SK-N-SH (cell line): ENCODE results near the gene ARHGEF11. TPM values are rescaled to one million over a fixed set of nuclear protein-coding genes. Genes with fewer than 3 reads are reported as not detected.

Experiments
- CTCF ChIA-PET: fragments of 300-600, 350-600 bp; formaldehyde crosslinking; extraction: SDS; loops from one replicate; lab custom pipeline; 2021; lab: Yijun Ruan, JAX
- POLR2A ChIA-PET: fragments of 350-600 bp; sonication (Branson Sonifier 250); formaldehyde crosslinking; extraction: SDS; loops from one replicate; lab custom pipeline; 2020; ENCODE audit warnings: antibody characterized with exemption, inconsistent platforms; lab: Yijun Ruan, JAX
- DNase-seq: peaks from one replicate; pipeline ENCODE4 v3.0.0; 2012
- H2AFZ ChIP-seq: fragments of 200-600 bp; sonication (generic); 2 replicates; pipeline ENCODE4 v1.8.1; 2016; ENCODE audit warnings: antibody characterized with exemption, mild to moderate bottlenecking, low read depth
- H3F3A ChIP-seq: fragments of 200-600 bp; sonication (generic); replicated peaks from 2 replicates; pipeline ENCODE3; 2016; ENCODE audit warnings: antibody characterized with exemption, mild to moderate bottlenecking; ENCODE audit not compliant: insufficient read depth
- H3K27ac ChIP-seq, 2 experiments: fragments of 200-500 bp in 1 of 2; fragments of 200-600 bp in 1 of 2; sonication (Bioruptor generic) in 1 of 2; sonication (generic), shearing (Covaris generic) in 1 of 2; 2 replicates each; pipeline versions ENCODE4 v1.5.1 to v1.6.1; 2014 to 2016; ENCODE audit warnings: low read depth in 2 of 2, inconsistent platforms in 1 of 2, low read length in 1 of 2, mild to moderate bottlenecking in 1 of 2, mixed read lengths in 1 of 2
- H3K27me3 ChIP-seq: fragments of 200-600 bp; sonication (generic), shearing (Covaris generic); 2 replicates; pipeline ENCODE4 v1.6.1; 2016; ENCODE audit warnings: mixed run types; ENCODE audit not compliant: insufficient read depth
- H3K36me3 ChIP-seq, 2 experiments: fragments of 200-500 bp in 1 of 2; fragments of 200-600 bp in 1 of 2; sonication (Bioruptor generic) in 1 of 2; sonication (generic) in 1 of 2; replicated peaks in 1 of 2; 2 replicates each; pipeline versions ENCODE3 to v1.5.1; 2014 to 2016; ENCODE audit warnings: low read length in 1 of 2, mild to moderate bottlenecking in 1 of 2; ENCODE audit not compliant: insufficient read depth in 2 of 2, control insufficient read depth in 1 of 2
- H3K4me1 ChIP-seq, 2 experiments: fragments of 200-500 bp in 1 of 2; fragments of 200-600 bp in 1 of 2; sonication (Bioruptor generic) in 1 of 2; sonication (generic), shearing (Covaris generic) in 1 of 2; 2 replicates each; pipeline versions ENCODE4 v1.5.1 to v1.6.1; 2014 to 2016; ENCODE audit warnings: low read depth in 1 of 2, low read length in 1 of 2, mixed run types in 1 of 2; ENCODE audit not compliant: insufficient read depth in 2 of 2, control insufficient read depth in 1 of 2
- H3K4me2 ChIP-seq: fragments of 200-600 bp; sonication (generic), shearing (Covaris generic); 2 replicates; pipeline ENCODE4 v1.6.1; 2017; ENCODE audit warnings: mixed run types
- H3K4me3 ChIP-seq, 2 experiments: fragments of 200-500 bp in 1 of 2; fragments of 200-600 bp in 1 of 2; sonication (Bioruptor generic) in 1 of 2; sonication (generic), shearing (Covaris generic) in 1 of 2; 2 replicates each; pipeline versions ENCODE4 v1.5.1 to v1.8.1; 2014 to 2016; ENCODE audit warnings: low read depth in 2 of 2, inconsistent platforms in 1 of 2, low read length in 1 of 2, mild to moderate bottlenecking in 1 of 2, mixed read lengths in 1 of 2, moderate library complexity in 1 of 2
- H3K79me2 ChIP-seq: fragments of 200-600 bp; sonication (generic); 2 replicates; pipeline ENCODE4 v1.8.1; 2017; ENCODE audit warnings: mild to moderate bottlenecking; ENCODE audit not compliant: insufficient read depth
- H3K9ac ChIP-seq: fragments of 200-600 bp; sonication (generic); 2 replicates; pipeline ENCODE4 v1.6.1; 2017; ENCODE audit warnings: mixed run types
- H3K9me2 ChIP-seq: fragments of 200-600 bp; sonication (generic); 2 replicates; pipeline ENCODE4 v1.6.1; 2017; ENCODE audit warnings: mixed run types
- H3K9me3 ChIP-seq: fragments of 200-600 bp; sonication (generic); 2 replicates; pipeline ENCODE4 v1.6.1; 2017; ENCODE audit warnings: mixed run types, mild to moderate bottlenecking, moderate library complexity
- H4K20me1 ChIP-seq: fragments of 200-600 bp; sonication (generic); 2 replicates; pipeline ENCODE4 v1.6.1; 2017; ENCODE audit warnings: mild to moderate bottlenecking, mixed run types; ENCODE audit not compliant: insufficient read depth
- CHD2 ChIP-seq: fragments of 150-350 bp; IDR thresholded peaks from 2 replicates; pipeline ENCODE4 v1.6.1; 2018; ENCODE audit warnings: low read length; ENCODE audit not compliant: partially characterized antibody
- CTCF ChIP-seq: fragments of 200-600 bp; sonication (generic); IDR thresholded peaks from 2 replicates; pipeline ENCODE4 v1.6.1; 2017; ENCODE audit warnings: antibody characterized with exemption, mild to moderate bottlenecking, moderate library complexity
- ELF1 ChIP-seq: IDR thresholded peaks from 2 replicates; pipeline ENCODE4 v1.4.0; 2012
- EP300 ChIP-seq, 2 experiments: IDR thresholded peaks; 2 replicates each; pipeline versions ENCODE4 v1.4.0 to v1.6.1; 2012; ENCODE audit warnings: borderline replicate concordance in 1 of 2, low read depth in 1 of 2, low read length in 1 of 2
- FOSL2 ChIP-seq: IDR thresholded peaks from 2 replicates; pipeline ENCODE4 v1.4.0; 2012; ENCODE audit warnings: low read depth, mild to moderate bottlenecking, moderate library complexity, borderline replicate concordance
- FOXJ3 ChIP-seq: sonication (generic); formaldehyde crosslinking; IDR thresholded peaks from 2 replicates; pipeline ENCODE4 v1.5.1; 2020; ENCODE audit warnings: mild to moderate bottlenecking, missing genetic modification reagents
- FOXM1 ChIP-seq: IDR thresholded peaks from 2 replicates; pipeline ENCODE4 v1.4.0; 2012; ENCODE audit warnings: low read depth, mild to moderate bottlenecking
- GATA2 ChIP-seq: sonication (generic); formaldehyde crosslinking; IDR thresholded peaks from 2 replicates; pipeline ENCODE4 v1.5.0; 2020; ENCODE audit warnings: mild to moderate bottlenecking, missing genetic modification reagents
- JUND ChIP-seq: IDR thresholded peaks from 2 replicates; pipeline ENCODE4 v1.4.0; 2012
- MEF2A ChIP-seq: IDR thresholded peaks from 2 replicates; pipeline ENCODE4 v1.4.0; 2012; ENCODE audit warnings: low read depth, borderline replicate concordance
- MXI1 ChIP-seq: IDR thresholded peaks from 2 replicates; pipeline ENCODE4 v1.6.1; 2012; ENCODE audit warnings: mild to moderate bottlenecking, low read depth, low read length, improper control_type of control experiment
- NFIC ChIP-seq: IDR thresholded peaks from 2 replicates; pipeline ENCODE4 v1.4.0; 2012; ENCODE audit warnings: borderline replicate concordance
- PBX3 ChIP-seq: IDR thresholded peaks from 2 replicates; pipeline ENCODE4; 2012
- POLR2AphosphoS5 ChIP-seq: IDR thresholded peaks from 2 replicates; pipeline ENCODE4 v1.6.1; 2012; ENCODE audit warnings: low read depth, low read length
- RCOR1 ChIP-seq: fragments of 150-350 bp; IDR thresholded peaks from 2 replicates; pipeline ENCODE4 v1.6.1; 2017; ENCODE audit warnings: antibody characterized with exemption, low read length
- YY1 ChIP-seq: IDR thresholded peaks from 2 replicates; pipeline ENCODE4 v1.4.0; 2012; ENCODE audit warnings: low read depth, mild to moderate bottlenecking
- ZBTB33 ChIP-seq: IDR thresholded peaks from 2 replicates; pipeline ENCODE4 v1.4.0; 2012; ENCODE audit warnings: low read depth, borderline replicate concordance
- WGBS: methylation state at CpG from one replicate; pipeline ENCODE4 v1.1.6; 2017; ENCODE audit warnings: low lambda C conversion rate; 5-methylcytosine and 5-hydroxymethylcytosine counted together
- polyA plus RNA-seq, 3 experiments: library from polyadenylated mRNA; depleted of rRNA; stranded (reverse); fragments of >200 nt; gene quantifications; 2 replicates each; pipeline ENCODE4 v1.2.3, GENCODE V29; 2012

The ARHGEF11 gene
- polyA plus RNA-seq, 1 of the 3 experiments (the other 2 are of a cell fraction) = 19.0 TPM

- no peaks in the 10 kb centered on the region for H3K4me1 ChIP-seq
- CTCF ChIA-PET = interaction anchor here (0.9 to 6.0 kb wide), 3 partner anchors 19 to 53 kb away, joined by 3 to 26 read pairs (median 3); no protein-coding TSS in a partner anchor
Observed at GRCh38 chr1:156947127-156947526, 98.4 kb downstream of the ARHGEF11 start.

More at GRCh38 chr1:156947127-156947526, 98.4 kb downstream of the ARHGEF11 start:
- Histone ChIP-seq H3K4me2 (no peak overlapping the region), H3K9ac (no peak overlapping the region), H3K36me3 (peaks cover 40 to 81% of the 10 kb centered on the region in 2 experiments), H3K9me3 (no peaks in the 10 kb centered on the region), H3K27ac (no peak overlapping the region), H3K27me3 (no peaks in the 10 kb centered on the region), H2AFZ (no peak overlapping the region), H3K9me2 (no peaks in the 10 kb centered on the region), H3F3A (no peaks in the 10 kb centered on the region), H4K20me1 (no peaks in the 10 kb centered on the region), H3K4me3 (no peak overlapping the region), H3K79me2 (no peaks in the 10 kb centered on the region)
- DNase-seq = no peak
- POLR2A ChIA-PET = interaction anchor here (0.5 to 1.1 kb wide), 2 partner anchors 9 to 375 kb away, joined by 3 read pairs; no protein-coding TSS in a partner anchor
- TF ChIP-seq PBX3 (no peak), CTCF (no peak), NFIC (no peak), FOXJ3 (no peak), CHD2 (no peak), MEF2A (no peak), ELF1 (no peak), GATA2 (CRISPR knock-in tag) (no peak), JUND (no peak), POLR2AphosphoS5 (no peak), ZBTB33 (no peak), FOXM1 (no peak), EP300 (IDR thresholded peaks at IDR 0.05; ENCODE audit: borderline replicate concordance in 1 of 2, low read depth in 1 of 2, low read length in 1 of 2) (no peak), FOSL2 (no peak), YY1 (no peak), MXI1 (no peak), RCOR1 (no peak)
- 92% methylated on average over 9 of the region's 9 CpGs for WGBS
